Left hindlimb (tissue), 1 donor: ENCODE data around the gene ZXDC.

Experiments used
- DNase-seq: peaks from one replicate; pipeline ENCODE4 v3.0.0-alpha.2; 2018

The ZXDC gene, protein sequence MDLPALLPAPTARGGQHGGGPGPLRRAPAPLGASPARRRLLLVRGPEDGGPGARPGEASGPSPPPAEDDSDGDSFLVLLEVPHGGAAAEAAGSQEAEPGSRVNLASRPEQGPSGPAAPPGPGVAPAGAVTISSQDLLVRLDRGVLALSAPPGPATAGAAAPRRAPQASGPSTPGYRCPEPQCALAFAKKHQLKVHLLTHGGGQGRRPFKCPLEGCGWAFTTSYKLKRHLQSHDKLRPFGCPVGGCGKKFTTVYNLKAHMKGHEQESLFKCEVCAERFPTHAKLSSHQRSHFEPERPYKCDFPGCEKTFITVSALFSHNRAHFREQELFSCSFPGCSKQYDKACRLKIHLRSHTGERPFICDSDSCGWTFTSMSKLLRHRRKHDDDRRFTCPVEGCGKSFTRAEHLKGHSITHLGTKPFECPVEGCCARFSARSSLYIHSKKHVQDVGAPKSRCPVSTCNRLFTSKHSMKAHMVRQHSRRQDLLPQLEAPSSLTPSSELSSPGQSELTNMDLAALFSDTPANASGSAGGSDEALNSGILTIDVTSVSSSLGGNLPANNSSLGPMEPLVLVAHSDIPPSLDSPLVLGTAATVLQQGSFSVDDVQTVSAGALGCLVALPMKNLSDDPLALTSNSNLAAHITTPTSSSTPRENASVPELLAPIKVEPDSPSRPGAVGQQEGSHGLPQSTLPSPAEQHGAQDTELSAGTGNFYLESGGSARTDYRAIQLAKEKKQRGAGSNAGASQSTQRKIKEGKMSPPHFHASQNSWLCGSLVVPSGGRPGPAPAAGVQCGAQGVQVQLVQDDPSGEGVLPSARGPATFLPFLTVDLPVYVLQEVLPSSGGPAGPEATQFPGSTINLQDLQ

DNA sequence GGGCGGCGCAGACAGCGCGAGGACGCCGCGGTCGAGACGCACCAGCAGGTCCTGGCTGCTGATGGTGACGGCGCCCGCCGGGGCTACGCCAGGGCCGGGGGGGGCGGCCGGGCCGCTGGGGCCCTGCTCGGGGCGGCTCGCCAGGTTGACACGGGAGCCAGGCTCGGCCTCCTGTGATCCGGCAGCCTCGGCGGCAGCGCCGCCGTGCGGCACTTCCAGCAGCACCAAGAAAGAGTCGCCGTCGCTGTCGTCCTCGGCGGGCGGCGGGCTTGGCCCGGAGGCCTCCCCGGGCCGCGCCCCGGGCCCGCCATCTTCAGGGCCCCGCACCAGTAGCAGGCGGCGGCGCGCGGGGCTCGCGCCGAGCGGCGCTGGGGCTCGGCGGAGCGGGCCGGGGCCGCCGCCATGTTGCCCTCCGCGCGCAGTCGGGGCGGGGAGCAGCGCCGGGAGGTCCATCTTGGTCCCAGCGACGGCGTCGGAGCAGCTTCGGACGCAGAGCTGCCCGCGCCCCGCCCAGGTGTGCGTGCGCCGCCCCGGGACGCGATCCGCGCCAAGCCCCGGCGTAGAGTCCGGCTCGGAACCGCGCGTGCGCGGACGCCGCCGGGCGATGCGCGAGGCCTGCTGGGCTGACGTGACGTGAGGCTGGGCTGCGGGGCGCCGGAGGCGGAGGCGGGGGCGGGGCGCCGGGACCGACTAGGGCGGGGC is at the start of gene ZXDC:
Gene ZXDC, minus strand, starts transcription at position 479 of the 702 bp plus-strand sequence. Its CDS starts 26 bp downstream, at position 453.
- DNase-seq, result peak; percentile 95

DNA sequence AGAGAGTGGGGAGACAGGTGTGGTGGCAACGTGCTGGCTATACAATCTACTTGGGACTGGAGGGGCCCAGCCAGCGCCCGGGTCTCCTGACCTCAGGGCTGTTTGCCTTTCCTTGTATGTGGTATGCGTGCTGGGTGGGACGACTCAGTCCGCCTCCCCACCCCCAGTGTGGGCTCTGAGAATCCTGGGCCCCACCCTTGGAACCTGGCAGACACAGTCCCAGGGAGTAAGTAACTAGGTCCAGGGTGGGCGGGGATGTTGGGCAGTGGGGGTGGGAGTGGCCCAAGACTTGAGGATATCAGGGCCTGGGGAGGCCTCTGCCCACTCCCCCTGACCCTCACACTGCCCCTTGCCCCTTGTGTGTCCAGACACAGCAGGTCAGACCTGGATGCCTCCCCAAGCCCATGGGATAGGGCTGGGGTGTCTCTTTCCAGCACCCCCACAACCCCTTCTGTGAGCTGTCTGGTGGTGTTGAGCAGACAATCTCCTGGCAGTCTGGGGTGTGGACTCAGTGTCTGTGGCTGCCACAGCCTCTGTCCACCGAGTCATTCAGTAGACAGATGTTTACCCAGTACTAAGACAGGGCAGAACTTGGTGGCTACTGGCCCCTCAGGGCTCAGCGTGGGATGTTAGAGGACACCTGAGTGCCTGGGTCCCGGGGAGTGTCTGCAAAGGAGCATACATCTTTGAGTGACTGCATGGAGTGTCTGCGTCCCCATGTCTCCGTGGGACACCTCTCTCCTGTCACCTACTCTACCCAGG is 49.6 kb upstream of the ZXDC start:
- DNase-seq, result no peak

DNA sequence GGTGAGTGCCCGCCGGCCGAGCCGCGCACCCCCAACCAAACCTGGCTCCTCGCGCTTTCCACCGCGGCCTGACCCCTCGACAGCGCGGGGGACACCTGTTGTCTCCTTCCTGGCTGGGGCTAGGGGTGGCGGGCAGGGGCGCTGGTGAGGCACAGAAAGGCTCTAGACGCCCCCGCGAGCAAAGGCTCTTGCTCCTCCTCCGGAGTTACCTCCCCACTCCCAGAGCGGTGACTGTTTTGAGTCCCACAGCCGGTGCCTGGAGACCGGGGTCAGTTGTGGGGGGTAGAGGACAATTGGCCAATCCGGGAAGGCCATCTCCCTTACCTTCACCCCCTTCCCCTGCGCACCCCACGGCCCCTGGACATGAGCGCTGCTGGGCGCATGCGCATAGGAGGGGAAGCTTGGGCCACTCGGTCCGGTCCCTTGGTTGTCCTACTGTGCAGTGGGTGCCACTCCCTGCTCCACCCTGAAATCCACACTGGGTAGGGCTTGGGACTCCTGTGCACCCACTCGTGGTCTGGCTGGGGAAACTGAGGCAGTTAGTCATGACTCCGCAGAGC is 48.8 kb upstream of the ZXDC start:
- no peak for DNase-seq

DNA sequence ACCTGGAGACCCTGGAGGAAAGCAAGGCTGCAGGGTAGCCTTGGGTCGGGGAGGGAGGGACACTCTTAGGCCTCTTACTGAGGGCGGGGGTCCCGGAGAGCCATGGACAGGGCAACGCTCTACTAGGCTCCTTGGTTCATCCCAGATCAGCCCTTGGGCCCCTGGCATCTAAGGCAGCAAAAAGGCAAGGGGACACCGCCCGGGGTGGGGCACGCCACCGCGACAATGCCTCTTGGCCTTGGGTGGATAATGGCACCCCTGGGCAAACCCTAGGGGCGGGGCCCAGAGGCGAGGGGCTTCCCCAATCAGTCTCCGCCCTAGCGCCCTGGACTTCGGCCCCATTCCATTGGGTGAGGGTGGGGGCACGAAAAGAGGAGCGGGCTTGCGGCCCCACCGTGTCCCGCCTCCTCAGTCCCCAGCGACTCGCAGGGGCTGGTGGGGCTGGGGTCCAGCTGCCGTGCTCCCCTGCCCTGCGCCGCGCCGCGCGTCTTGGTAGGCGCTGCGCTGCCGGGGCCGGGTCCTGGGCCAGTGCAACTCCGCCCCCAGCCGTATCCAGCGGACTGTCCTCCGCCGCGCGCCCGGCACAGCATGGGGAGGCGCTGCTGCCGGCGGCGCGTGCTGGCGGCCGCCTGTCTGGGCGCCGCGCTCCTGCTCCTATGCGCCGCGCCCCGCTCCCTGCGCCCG is 48.2 kb upstream of the ZXDC start, which contains the start of gene CHST13:
Gene CHST13, plus strand, starts transcription at position 411 of the 684 bp plus-strand sequence. Its CDS starts 178 bp downstream, at position 589.
- DNase-seq, result peak; percentile 60

DNA sequence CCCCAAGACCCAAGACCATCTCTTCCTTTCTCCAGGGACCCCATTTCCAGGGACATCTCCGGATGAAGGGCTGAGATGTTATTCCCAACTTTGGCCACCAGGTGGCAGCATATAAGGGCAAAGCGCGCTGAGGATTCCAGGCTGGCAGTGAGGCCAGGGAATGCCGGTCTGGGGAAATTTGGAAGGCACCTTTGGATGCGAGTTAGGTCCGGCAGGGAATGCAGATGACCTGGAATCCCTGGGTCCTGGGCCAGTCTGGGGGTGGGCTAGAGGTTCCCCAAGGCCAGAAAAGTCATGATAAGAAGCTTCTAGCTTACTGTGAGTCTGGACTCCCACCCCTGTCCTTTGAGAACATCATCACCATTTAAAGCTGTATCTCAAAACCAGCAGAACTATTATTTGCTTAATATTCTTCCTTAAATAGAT is 46.7 kb upstream of the ZXDC start:
- peak; percentile 62 for DNase-seq

DNA sequence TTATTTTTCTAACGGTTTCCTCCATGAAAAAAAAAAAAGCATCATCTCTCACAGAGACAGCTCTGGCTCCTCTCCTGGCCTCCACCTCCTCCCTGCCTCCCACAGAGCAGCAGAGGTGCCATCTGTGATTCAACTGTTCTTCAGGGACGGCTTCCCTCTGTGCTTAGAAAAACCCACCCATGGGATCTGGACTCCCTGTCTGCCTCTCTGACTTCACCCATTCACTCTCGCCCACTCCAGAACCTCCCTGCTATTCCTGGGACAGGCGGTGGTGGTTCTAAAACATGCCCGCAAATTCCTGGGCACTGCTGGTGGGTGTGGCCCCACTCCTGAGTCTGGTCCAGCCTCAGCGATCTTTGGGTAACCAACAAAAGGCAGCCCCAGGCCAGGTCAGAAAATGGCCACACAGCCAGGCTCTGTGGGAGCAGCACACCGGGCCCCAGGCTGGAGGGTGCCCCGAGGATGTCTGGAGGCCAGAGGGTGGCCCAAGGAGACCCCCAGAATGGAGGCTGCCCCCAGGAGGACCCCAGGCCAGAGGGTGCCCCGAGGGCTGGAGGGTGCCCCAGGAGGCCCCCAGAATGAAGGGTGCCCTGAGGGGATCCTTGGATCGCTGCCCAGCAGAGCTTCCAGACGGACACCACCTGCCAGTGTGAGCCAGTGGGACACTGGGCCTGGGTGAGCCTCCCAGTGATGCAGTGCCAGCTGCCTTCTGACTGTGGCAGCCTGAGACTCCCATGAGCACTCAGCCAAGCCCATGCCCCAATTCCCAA is 45.6 kb upstream of the ZXDC start:
- peak; percentile 31 for DNase-seq

DNA sequence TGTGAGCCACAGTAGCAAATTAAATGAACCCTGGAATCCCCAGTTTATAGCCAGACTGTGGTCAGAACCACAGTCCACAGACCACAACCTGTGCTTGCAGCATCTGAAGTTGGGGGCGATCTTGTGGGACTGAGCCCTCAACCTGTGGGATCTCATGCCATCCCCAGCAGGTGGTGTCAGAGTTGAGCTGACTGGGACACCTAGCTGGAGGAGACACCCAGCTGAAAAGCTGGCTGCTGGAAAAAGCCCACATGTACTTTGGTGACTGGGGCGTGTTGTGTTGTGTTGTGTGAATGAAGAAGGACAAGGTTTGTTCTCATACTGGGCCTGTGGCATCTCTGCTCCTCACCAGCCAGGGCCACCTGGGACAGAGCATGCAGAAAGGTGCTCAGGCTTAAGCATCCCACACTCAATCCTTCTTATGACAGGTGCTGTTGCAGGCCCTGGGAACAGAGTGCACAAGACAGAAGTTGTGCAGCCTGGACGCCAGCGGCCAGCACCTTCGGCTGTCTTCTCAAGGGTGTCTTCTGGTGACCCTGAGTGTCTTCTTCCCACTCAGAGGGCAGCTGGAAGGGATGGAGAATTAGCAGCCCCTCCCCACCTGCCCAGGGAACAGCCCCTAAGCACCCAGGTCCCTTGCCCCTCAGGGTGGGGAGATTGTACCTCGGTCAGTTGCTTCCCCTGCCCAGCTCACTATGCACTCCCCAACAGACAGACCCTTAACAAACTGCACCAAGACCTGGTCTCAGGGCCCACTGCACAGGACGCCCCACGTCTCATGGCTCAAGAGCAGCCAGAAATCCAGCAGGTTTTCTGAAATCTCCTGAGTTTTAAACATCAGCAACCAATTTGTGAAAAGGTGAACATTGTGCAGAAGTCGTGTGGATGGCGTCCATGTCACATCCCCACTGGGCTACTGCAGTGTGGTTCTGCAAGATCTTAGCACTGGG is 44.1 kb upstream of the ZXDC start:
- peak; percentile 17 for DNase-seq

DNA sequence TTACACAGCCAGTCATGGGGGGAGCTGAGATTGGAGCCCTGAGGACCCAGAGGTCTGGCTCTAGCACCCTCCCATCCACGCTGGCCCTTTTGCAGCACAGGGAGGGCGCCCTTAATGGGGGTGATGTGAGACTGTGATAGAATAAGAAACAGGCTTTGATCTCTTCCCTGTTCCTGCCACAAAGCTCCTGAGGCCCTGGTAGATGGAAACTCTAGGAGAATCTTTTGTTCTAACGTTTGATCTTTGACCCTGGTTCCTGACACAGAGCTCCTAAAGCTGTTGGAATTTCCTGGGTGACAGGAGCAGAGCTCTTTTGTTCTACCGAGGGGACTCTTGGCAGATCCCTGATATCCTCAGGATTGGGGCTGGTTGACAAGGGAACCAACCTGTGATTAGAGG is 43.1 kb upstream of the ZXDC start:
- peak; percentile 8 for DNase-seq

DNA sequence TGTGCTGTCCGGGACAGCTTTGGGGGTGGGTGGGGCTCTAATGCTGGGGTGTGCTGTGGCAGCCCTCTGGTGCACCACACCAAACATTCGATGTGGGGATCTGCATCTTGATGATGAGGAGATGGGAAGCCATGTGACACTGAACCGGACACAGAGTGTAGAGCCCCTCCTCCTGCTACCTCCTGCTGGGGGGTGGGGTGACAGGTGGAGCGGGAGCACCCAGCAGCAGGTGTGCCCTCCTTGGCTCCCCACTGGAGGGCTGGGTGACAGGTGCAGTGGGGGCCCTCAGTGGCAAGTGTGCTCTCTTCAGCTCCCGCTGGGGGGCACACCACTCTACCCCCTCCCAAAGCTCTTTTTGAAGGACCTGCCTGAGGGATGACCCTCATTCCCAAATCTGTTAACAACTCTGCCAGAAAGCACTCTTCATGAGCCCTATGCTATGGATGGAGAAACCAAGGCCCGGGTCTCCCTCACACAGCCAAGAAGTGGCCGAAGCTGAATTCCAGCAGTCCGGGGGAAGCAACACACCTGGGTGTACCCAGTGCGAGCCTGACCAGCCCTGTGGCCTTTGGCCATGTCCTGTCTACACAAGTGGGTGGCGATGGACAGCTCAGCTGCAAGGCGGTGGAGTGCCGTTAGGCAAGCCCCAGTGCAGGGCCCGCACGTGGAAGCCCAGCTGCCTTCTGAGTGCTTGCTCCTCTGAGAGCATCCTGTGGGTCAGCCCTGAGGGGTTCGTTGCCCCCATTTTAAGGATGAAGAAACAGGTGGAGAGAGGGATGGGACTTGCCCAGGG is 42.5 kb upstream of the ZXDC start:
- DNase-seq, result peak; percentile 14

DNA sequence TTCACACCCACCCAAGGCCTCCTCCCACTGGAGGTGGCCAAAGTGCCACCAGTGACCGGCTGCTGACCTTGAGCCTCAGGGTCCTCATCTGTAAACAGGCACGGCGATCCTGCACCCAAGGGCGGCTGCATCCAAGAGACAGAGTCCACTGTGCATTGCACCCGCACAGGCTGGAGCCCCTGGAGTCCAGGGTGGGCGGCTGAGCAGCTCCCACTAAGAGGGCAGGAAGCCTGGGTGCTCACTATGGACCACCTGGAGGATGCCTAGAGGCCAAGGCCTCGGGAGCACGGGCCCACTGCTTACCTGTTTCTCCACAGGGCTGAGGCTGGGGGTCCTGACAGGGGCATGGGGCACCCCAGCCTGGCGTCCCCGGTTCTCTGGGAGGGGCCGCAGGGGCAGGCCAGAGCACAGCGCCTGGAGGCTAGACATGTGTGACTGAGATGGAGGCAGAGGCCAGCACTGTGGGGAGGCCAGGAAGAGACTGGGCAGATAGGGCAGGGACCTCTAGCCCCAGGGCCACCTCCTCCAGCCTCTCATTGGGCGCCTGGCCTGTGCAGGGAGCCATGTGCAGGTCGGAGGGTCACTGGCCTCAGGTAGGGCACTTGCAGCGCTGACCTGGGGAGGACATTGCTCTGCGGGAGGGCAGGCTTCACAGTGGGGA is 41.7 kb upstream of the ZXDC start, which contains the start of gene UROC1:
Gene UROC1, minus strand, starts transcription at position 483 of the 661 bp plus-strand sequence. Its CDS starts 54 bp downstream, at position 429.
- peak; percentile 20 for DNase-seq

DNA sequence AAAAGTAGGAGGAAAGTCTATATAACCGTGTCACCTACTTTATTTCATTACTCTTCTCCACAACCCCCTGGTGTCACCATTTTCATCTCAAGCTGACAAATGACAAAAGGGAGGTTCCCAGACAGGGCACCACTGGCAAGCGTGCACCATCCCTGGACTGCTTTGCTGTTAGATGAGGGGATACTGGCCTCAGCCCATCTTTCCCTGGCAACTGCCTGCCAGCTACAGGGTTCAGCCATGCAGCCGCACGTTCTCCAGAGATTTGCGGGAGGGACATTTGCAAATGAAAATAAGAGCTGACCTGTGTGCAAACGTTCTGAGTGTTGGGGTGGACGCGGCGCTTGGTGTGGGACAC is 41.2 kb upstream of the ZXDC start:
- DNase-seq, result peak; percentile 8

DNA sequence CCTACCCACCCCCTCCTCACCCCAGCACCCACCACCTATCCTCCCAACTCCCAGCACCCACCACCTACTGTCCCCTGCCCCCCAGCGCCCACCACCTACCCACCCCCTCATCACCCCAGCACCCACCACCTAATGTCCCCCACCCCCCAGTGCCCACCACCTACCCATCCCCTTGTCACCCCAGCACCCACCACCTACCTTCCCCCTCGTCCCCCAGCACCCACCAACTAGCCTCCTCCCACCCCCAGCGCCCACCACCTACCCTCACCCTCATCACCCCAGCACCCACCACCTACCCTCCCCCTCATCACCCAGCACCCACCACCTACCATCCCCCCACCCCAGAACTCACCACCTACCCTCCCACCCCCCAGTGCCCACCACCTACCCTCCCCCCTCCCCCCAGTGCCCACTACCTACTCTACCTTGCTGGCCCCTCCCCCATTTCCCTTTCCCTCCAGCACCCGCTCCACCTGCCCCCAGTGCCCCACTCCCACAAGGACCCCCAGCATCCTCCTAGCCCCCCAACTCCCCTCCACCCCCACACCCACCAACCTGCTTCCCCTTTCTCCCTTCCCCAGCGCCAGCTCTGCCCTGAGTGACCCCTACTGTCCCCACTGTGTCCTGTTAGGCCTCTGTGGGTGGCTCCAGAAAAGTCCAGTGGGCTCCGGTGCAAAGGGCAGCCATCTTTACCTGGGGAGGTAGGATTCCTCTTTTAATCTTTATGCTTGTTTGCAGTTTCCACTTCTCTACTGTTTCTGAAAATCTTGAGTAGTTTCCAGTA is 40.7 kb upstream of the ZXDC start:
- DNase-seq, result peak; percentile 14

DNA sequence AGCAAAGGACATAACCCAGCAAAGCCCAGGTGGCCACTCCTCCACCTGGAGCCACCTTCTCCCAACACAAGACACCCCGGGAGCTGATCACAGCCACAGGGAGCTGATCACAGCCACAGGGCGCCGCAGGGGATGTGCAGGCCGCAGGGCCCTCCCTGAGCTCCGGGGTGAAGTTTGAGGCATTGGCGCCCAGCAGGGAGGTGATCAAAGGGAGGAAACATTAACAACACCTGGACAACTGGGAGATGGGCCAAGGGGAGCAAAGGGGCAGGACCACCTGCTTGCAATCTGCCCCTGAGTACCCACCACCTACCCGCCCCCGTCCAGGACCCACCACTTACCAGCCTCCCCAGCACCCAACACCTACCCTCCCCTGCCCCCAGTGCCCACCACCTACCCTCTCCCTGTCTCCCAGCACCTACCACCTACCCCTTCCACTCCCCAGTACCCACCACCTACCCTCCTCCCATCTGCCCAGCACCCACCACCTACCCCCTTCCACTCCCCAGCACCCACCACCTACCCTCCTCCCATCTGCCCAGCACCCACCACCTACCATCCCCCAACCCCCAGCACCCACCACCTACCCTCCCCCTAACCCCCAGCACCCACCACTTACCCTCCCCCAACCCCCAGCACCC is 39.5 kb upstream of the ZXDC start:
- peak; percentile 21 for DNase-seq

DNA sequence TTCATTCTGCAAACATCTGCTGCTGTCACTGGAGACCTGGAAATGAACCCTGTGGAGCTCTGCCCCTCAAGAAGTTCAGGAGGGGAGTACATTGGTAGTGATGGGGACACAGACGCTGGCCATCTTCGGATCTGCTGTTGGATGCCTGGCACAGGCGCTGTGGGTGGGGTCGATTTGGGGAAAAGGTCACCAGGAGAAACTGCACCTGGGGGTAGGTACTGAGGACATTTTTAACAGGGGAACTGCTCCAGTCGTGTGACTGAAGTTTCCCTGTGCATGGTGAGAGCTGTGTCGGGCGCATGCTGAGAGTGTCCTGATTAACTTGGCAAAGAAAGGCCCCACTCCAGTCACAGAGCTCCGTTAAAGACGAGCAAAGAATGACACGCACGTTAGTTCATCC is 38.5 kb upstream of the ZXDC start:
- peak; percentile 16 for DNase-seq

DNA sequence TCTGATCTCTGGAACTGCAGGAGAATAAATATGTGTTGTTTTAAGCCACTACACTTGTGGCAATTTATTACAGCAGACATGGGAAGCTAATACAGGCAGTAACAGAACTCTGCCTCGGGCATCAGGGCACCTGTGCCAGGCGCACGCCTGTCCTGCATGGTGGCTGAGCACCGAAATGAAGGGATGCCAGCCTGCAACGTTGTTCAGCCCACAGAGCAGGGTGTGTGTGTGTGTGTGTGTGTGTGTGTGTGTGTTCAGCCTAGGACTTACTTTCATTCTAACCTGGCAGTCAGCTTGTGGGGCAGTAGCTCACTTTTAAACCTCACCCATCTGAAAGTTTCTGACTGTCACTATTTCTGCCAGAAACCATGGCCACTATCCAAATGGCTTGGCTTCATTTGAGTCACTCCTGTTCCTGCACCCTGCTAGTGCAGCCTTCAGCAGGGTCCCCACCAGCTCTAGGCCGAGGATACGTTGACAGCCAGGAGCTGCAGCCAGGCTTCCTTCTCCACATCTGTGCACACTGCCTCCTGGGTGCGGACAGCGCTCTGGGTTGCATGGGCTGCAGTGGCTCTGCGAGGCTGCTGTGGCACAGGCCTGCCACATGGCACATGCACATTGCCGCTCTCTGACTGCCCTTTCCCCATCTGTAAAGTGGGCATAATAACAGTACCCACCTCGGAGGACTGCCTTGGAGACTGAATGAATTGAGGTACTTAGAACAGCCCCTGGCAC is 37.4 kb upstream of the ZXDC start:
- peak; percentile 29 for DNase-seq

DNA sequence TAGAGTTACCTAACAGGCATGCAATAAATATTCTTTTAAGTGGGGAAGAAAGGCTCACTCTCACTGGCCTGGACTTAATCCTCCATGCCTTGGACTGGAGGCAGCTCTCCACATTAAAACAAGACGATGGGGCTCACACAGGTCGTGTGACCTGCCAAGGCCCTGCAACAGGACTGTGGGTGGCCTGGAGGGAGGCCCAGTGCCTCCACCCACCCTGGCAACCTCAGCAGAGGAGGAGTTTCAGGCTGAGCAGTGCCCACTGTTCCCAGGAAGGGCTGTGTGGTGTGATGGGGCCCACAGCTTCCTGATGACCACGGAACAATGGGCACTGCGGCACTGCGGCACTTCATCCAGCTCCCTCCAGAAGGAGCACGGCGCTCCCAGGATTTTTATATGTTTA is 36.3 kb upstream of the ZXDC start:
- peak; percentile 46 for DNase-seq
